NOMO-1 treated with DMSO at 0.1 percent for 48 hours (cell line): ENCODE results near the gene CREG2.

ENCODE experiments used
- DNase-seq: peaks from one replicate; lab custom pipeline; 2025; ENCODE audit not compliant: unreplicated experiment; lab: John Stamatoyannopoulos, UW

CREG2 gene, protein sequence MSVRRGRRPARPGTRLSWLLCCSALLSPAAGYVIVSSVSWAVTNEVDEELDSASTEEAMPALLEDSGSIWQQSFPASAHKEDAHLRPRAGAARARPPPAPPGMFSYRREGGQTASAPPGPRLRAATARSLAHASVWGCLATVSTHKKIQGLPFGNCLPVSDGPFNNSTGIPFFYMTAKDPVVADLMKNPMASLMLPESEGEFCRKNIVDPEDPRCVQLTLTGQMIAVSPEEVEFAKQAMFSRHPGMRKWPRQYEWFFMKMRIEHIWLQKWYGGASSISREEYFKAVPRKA

DNA sequence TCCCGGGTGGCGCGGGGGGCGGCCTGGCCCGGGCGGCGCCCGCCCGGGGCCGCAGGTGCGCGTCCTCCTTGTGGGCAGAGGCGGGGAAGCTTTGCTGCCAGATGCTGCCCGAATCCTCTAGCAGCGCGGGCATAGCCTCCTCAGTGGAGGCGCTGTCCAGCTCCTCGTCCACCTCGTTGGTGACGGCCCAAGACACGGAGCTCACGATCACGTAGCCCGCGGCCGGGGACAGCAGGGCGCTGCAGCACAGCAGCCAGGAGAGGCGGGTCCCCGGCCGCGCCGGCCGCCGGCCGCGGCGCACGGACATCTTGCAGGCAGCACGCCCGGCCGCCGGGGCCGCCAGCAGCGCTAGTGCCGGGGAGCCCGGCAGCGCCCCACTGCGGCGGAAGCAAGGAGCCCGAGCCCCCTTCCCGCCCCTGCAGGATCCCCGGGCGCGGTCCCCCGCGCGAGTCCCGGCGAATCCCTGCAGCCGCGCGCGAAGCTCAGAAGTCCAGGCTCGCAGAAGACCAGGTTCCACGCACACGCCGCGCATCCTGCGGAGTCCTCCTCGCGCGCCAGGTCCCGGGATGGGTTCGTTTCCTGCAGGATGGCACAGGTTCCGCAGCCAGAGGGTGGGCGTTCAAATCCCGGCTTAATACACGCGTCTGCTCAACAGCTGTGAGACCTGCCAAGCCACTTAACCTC, at the start of gene CREG2:
Gene CREG2 (minus strand): TSS at position 353 of the 684 bp plus-strand sequence. CDS start 46 bp downstream, at position 307.
- DNase-seq: peak; percentile 38

DNA sequence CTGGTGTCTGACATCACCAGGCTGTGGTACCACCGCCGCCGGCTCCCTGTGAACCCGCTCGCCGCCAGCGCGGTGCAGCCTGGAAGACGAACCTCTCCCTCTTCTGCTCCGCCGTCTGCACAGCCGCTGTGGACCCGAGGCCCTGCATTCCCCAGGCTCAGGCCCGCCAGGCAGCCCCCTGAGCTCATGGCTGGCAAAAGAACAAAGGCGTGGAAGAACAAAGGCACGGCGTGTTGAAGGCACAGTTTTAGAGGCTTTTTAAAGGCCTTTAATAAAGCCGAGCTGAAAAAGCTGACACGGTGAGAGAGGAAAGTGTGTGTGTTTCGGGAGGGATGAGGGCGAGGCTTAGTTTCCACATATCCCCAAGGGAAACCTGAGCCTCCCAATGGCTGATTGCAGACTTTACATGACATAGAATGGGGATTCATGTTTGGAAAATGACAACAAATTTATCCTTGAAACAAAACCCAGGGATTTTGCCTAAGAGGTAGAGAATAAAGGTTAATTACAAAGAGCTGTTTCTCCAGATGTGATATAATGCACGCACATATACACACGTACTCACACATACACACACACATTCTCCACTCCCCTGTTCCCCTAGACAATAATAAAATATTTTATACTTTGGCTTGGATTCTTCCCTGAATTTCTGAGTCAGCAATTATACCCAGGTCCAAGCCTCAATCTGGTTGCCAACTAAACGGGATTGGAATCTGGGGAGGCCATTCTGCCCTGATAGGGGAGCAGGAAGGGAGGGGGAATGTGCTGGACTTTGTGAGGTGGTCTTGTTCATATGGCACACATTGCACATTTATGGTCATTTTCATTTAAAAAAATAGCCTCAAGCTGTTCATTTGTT, 47.9 kb upstream of the CREG2 start:
- DNase-seq: no peak

DNA sequence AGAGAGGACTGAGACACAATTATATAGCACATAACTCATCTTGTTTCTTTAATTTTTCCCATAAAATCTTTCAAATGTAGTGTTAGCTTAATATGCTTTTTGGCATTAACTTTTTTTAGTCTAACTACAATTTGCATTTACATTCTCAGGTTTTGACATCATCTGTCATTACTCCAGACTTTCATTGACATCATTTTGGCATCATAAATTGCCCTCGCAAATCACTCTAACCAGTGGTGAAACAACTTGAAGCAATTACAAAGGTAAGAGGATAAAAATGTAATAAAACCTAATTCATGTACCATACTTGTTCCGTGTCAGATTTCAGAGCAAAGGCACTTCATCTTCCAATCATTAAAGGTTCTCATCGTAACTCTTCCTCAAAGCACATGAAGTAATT, 46.2 kb upstream of the CREG2 start:
- no peak for DNase-seq

DNA sequence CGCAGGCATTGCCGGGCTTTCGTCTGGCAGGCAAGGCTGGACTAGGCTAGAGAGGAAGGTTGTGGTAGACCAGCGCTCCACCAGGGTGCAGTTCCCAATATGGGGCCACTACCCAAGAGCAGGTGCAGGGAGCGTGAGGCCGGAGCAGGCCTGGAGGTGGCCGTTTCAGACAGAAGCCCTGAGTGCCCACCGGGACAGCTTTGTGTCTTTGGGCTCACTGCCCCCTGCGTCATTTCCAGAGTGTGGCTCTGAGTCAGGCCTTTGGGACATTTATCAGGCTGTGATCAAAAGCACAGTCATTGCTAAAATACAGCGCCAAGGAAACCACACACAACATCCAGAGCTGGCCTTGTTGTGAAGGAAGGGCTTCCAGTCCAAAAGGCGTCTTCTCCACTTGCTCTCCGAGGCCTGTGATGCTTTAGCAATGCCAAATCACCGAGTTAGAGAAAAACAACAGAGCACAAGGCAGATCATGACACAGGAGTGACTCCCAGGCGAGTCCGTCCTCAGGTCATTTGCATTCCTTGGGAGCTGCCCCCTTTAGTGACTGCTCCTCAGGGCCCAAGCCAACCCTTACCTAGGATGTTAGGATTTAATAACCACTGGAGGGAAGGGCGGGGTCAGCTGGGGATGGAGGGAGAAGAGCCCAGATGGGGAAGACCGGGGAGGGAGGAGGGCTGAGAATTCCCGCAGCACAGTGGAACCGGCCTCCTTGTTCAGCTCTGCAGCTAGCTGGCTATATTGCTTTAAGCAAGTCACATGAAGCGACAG, 45.3 kb upstream of the CREG2 start:
- no peak for DNase-seq

DNA sequence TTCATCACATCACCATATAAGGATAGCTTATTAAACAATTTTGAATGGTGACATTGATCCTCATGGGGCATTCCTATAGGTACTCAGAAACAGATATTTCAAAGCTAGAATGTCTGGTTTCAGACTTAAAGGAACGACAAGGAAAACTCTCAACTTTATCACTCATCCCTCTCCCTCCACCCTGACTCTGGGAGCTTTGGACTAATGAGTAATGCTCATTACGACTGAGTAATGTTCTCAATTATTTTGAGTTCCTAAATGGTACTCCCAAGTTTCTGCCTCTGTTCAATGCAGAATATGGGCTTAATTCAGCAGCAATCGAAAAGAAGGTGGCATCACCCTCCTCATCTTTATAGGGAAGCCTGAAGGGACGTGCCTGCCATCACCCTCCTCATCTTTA, 44.2 kb upstream of the CREG2 start:
- no peak for DNase-seq

DNA sequence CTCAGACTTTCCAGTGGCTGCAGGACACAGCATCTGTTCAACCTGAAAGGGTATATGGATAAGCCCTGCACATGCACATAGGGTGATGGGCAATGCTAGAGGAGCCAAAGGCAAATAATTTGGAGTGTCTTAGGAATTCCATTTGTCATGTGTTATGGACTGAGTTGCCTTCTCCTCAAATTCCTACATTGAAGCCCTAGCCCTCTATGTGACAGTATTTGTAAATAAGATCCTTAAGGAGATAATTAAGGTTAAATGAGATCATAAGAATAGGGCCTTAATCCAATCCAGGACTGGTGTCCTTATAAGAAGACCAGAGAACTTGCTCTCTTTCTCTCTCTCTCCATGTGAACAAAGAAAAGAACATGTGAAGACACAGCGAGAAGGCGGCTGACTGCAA, 42.9 kb upstream of the CREG2 start:
- DNase-seq: no peak

DNA sequence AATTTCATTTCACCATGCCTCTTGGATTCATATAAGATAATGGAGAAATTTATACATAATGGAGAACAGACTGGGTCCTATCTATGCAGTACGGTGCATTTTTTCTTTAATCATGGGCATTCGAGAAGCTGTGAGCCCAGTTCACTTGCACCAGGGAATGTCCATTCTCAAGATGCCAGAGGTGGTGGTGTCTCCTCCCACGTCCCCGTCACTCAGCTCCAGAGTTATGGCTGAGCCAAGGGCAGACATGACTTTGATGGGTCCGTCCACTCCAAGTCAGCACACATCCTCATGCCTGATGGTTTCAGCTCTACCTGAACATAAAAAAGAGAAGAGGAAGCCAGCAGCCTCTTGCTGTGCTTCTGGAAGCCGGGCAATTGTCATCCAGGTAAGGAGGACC, 42.1 kb upstream of the CREG2 start:
- no peak for DNase-seq

DNA sequence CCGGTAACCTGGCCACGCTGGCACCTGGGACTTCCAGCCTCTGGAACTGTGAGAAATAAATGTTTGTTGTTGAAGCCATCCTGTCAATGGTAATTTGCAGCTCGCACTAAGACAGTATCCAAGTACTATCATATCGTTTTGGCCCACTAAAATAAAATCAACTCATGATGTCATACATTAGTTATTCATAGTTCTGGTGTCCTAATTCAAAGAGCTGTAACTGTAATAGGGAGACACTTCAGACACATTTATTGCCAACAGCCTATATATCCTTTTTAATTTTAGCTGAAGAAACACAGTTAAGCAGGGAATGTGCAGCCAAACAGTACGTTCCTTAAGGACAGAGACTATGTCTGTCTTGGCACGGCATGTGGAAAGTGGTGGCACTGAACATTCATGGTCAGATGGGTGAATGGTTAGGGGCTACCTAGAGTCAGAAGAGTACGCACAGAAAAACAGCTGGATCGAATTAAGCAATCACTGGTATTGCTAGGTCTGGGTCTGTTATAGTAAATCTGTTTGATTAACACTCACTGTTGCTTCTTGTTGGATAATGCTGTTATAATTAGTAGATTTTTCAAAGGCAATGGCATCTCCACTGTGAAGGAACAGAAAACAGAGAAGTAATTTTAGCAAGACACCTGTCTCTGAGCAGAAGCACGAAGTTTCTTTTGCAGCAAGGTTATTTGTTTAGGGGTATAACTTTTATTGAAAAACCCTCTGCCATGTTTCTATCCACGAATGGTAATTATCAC, 41.3 kb upstream of the CREG2 start:
- no peak for DNase-seq

DNA sequence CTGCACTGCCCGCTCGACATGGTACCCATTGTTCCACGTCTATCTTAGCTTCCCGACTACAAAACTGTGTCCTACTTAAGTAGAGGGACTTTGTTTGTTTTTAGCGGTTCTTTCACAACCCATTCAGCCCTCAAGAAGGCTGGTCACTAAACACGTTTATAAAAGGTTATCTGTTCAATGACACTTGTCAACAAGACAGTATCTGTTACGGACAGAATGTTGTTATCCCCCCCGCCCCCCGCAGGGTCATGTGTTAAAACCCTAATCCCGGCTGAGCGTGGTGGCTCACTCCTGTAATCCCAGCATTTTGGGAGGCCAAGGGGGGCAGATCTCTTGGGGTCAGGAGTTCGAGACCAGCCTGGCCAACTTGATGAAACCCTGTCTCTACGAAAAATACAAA, 40.4 kb upstream of the CREG2 start:
- no peak for DNase-seq

DNA sequence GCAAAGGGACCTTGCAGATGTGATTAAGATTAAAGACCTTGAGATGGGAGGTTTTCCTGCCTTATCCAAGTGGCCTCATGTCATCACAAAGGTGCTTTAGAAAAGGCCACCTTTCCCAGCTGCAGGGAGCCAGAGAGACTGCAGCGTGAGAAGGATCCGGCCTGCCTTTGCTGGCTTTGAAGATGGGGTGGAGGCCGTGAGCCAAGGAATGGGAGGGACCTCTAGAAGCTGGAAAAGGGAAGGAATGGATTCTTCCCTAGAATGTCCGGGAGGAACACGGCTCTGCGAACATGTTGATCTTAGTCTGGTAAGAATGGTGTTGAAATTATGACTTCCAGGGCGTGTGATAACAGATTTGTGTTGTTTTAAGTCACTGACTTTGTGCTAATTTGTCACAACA, 39.9 kb upstream of the CREG2 start:
- no peak for DNase-seq

DNA sequence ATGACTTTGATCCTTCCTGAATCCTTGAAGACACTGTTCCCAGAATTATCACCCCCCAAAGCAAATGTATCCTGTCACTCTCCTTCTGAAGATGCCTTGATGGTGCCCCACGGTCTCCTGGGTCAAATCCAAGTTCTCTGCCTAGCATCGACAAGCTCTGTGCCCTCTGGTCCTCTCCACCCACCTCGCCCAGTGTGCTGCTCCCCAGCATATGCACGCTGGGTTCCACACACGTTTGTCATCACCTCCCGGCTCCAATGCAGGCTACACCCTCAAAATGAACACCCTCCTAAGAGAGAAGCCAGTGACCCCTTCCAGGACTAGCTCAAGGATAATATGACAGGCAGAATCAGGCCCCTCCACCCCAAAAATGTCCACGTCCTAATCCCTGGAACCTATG, 39.5 kb upstream of the CREG2 start:
- no peak for DNase-seq

DNA sequence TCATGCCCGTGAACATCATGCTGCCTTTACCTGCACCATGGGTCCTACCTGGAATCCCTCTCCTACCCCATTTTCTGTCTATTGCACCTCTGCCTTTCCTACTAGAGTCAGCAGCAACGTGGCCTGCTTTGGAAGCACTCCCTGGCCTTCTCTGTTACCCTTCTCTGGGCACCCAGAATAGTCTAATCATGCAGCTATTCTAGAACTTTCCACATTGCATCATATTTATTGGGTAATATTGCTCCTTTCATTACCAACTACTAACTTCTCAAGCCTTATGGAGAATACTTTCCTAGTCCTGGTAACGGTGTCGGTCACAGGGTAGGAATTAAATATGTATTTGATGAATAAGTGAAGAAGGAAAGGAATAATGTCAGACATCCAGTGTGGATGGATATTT, 33.3 kb upstream of the CREG2 start:
- DNase-seq: no peak

DNA sequence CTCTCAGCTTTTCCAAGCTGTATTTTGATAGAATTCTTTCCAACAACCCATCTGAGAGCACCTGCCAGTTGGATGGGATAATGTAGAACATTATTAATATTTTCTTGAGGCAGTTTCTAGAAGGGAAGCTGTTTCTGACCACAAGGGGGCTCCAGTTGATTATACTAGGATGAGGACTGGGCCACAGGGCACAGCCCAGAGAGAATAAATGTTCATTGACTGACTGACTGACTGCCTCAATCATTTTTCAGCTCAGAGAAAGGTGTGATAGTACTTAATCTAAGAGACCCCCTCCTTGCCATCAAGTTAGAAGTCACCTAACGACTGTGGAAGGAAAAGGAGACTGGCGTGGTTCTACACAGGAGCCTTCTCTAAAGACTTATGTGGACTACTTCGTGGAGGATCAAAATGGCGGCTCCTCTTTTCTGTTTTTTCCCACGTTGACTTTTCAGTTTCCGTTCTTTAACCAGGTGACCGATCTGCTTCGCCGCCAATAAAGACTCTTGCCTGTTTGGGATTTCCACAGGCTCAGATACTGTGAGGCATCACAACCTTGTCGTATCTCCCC, 31.9 kb upstream of the CREG2 start:
- DNase-seq: peak; percentile 72

DNA sequence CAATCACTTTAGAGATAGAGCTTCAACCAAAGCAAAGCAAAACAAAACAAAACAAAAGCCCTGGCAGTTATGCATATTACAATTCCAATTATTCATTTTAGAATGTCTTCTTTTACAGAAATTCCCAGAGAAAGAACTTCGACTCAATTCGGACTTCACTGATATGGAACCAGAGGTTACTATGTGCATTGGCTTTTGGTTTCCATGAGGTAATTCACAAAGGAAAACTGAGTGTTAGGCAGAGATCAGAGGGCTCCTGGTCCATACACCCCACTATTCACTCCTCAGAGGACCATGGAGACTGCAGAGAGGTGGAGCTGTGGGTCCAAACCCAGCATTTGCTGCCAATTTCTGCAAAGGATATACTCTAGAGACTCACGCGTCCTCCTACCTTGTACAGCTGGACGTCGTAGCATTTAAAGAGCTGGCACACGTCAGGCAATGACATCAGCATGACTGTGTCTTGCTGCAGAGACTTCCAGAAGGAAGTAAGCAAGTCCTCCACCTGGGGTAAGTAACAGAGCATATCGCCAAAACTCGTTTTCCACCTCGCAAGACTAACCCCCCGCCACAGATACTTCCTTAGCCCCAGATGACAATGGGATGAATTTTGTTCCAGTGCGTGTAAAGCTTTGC, 31.3 kb upstream of the CREG2 start:
- no peak for DNase-seq

DNA sequence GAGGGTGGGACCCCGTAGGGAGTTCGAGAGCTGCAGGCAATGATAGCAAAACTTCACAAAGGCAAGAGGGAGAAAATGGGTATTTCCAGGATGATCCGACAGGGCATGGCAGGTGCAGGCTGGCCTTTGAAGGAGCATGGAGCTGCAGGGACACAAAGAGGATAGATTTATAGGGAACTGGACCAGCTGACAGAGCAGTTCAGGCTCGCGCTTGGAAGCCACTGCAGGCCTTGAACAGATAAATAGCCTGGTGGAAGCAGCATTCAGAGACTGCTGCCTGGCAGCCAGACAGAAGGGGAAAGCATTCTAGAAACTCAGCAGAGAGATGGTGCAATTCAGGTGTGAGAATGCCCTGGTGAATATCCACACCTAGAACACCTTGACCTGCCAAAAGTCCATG, 29.3 kb upstream of the CREG2 start:
- DNase-seq: no peak

DNA sequence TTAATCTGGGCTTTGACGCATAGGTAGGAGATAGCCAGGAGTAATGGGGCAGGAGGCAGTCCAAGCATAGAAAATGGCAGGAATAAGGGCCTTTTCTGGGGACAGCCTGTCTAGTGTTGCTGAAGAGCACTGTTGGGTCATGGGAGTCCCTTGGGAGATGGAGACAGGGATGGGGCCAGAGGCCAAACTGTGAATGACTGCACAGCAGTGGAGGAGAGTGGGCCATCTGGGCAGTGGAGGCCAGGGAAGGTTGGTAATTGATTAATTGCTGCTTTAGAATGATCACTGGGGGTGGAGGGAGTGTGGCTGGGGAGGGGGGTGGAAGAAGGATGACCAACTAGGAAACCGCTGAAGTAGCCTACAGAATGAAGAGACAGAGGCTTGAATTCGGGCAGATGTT, 28.6 kb upstream of the CREG2 start:
- no peak for DNase-seq

DNA sequence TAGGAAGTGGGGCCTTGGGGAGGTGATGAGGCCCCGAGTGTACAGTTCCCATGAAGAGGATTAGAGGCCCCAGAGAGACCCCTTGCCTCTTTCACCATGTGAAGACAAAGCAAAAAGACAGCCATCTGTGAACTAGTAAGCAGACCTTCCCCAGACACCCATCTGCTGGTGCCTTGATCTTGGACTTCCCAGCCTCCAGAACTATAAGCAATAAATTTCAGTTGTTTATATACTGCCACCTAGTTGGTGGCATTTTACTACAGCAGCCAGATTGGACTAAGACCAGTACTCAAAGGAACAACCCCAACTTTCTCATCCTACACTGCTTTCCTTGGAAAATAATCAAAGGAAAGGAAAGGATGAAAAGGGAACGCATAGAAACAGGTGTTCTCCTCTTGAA, 27.9 kb upstream of the CREG2 start:
- DNase-seq: no peak

DNA sequence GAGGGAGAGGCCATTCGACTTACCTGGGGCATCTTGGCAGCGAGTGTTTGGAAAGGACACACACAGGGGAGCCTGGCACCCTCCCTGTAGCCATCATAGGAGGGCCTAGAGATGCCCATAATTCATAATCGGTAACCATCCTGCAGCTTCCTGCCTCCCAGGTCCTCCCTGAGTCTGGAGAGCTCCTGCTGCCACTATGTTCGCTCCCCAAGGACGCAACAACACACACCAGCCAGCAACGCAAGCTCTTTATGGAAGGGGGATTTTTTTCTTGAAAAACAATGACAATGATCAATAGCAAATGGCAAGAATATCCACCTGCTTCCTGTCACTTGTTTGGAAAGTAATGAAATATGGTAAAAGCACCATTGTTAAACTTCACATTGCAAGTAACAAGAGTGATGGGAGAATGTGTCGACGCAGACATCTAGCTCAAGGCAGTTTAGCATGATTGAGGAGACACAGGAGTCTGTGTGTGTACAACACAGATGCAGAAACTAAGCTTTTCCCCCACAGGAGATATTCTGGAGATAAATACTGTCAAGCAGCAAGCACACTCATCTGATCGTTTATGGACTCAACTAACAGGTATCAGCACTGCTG, 24.9 kb upstream of the CREG2 start:
- no peak for DNase-seq

DNA sequence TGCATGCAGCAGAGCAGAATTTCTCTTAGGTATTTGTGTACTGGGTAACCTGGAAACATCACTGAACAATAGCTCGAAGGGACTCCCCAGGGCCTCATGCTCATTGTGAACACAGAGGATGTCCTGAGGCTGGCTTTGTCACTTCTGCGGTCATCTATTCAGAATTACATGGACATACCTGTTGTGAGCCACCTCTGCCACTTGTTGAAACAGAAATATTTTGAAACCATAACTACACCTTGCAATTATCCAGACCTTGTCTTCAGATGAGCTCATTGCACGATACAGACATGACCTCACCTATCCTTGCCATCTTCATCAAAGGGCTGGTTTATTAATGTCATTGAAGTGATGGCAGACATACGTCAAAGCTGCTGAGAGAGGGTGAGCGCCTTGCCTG, 23.4 kb upstream of the CREG2 start:
- no peak for DNase-seq
